Measurements from ENCODE around the gene LIPI. TPM values are rescaled to one million over a fixed set of nuclear protein-coding genes. Genes with fewer than 3 reads are reported as not detected.

LIPI gene
- total and polyA plus RNA-seq, 8 donors = not detected

GRCh38 chr21:14080040-14080763 is 130.6 kb downstream of the LIPI start:
- Histone ChIP-seq H3K27ac (no peak overlapping the region), H3K9me3 (peaks cover 0 to 77% (median 43%) of the 10 kb centered on the region in 4 donors), H3K36me3 (peaks cover 0 to 16% (median 8%) of the 10 kb centered on the region in 4 donors), H3K4me3 (no peak overlapping the region), H3K4me1 (no peaks in the 10 kb centered on the region), H3K27me3 (no peaks in the 10 kb centered on the region)
- no peak for DNase-seq
- intact Hi-C loops (cut with DNase I; ENCODE audit: low total_unique reads) = no loop called here
- no peak for TF ChIP-seq POLR2AphosphoS5 (IDR thresholded peaks at IDR 0.05)
- TF ChIP-seq EP300 (IDR thresholded peaks at IDR 0.05) = no peak
- TF ChIP-seq CTCF (IDR thresholded peaks at IDR 0.05) = no peak
- no peak for TF ChIP-seq POLR2A (IDR thresholded peaks at IDR 0.05)
- WGBS, 5 donors = 84 to 93% (median 90%) methylated on average over 21 to 26 of the region's 26 CpGs

GRCh38 chr21:14078746-14079375 is 131.9 kb downstream of the LIPI start:
- no peak overlapping the region for H3K4me3 ChIP-seq
- TF ChIP-seq POLR2AphosphoS5 (IDR thresholded peaks at IDR 0.05) (no peak), EP300 (IDR thresholded peaks at IDR 0.05) (no peak), POLR2A (IDR thresholded peaks at IDR 0.05) (no peak), CTCF (IDR thresholded peaks at IDR 0.05) (no peak)
- H3K27me3 ChIP-seq = no peaks in the 10 kb centered on the region
- DNase-seq = no peak
- H3K9me3 ChIP-seq = peaks cover 0 to 83% (median 31%) of the 10 kb centered on the region in 4 donors
- 94 to 98% (median 98%) methylated on average over 39 to 40 of the region's 40 CpGs for WGBS, 5 donors
- H3K4me1 ChIP-seq = no peaks in the 10 kb centered on the region
- H3K36me3 ChIP-seq = peaks cover 0 to 4% (median 2%) of the 10 kb centered on the region in 4 donors
- no peak overlapping the region for H3K27ac ChIP-seq
- intact Hi-C loops (cut with DNase I; ENCODE audit: low total_unique reads) = no loop called here

GRCh38 chr21:14076143-14076806 is 134.5 kb downstream of the LIPI start:
- H3K36me3 ChIP-seq = peaks cover 0 to 3% (median 0%) of the 10 kb centered on the region in 4 donors
- DNase-seq = no peak
- H3K9me3 ChIP-seq = peaks cover 0 to 87% (median 17%) of the 10 kb centered on the region in 4 donors
- intact Hi-C loops (cut with DNase I; ENCODE audit: low total_unique reads) = no loop called here
- no peak overlapping the region for H3K4me3 ChIP-seq
- TF ChIP-seq EP300 (IDR thresholded peaks at IDR 0.05) (no peak), POLR2AphosphoS5 (IDR thresholded peaks at IDR 0.05) (no peak), POLR2A (IDR thresholded peaks at IDR 0.05) (no peak), CTCF (IDR thresholded peaks at IDR 0.05) (no peak)
- 89 to 94% (median 91%) methylated on average over 26 to 32 of the region's 32 CpGs for WGBS, 5 donors
- no peak overlapping the region for H3K27ac ChIP-seq
- H3K27me3 ChIP-seq = no peaks in the 10 kb centered on the region
- no peaks in the 10 kb centered on the region for H3K4me1 ChIP-seq

- Histone ChIP-seq H3K27ac (no peak overlapping the region), H3K9me3 (peaks cover 0 to 89% (median 19%) of the 10 kb centered on the region in 4 donors), H3K36me3 (peaks cover 0 to 11% (median 0%) of the 10 kb centered on the region in 4 donors), H3K4me3 (no peak overlapping the region), H3K27me3 (no peaks in the 10 kb centered on the region), H3K4me1 (no peaks in the 10 kb centered on the region)
- TF ChIP-seq POLR2AphosphoS5 (IDR thresholded peaks at IDR 0.05) (no peak), CTCF (IDR thresholded peaks at IDR 0.05) (no peak), POLR2A (IDR thresholded peaks at IDR 0.05) (no peak), EP300 (IDR thresholded peaks at IDR 0.05) (no peak)
- intact Hi-C loops (cut with DNase I; ENCODE audit: low total_unique reads) = no loop called here
- 94 to 98% (median 97%) methylated on average over 31 to 32 of the region's 32 CpGs for WGBS, 5 donors
- no peak for DNase-seq
Measured at GRCh38 chr21:14075346-14076142, 135.2 kb downstream of the LIPI start.

All from stomach (tissue), 9 donors.